HG03469 (cell line): ENCODE results near the gene NPHS1.
"Not testable (repeated sequence)": the region's sequence is repeated elsewhere in the genome, so short reads cannot be mapped to it uniquely, and the experiment has no call there.

Experiments used
- ATAC-seq: cut with Tn5 transposase; IDR thresholded peaks from one replicate; pipeline ENCODE4 v1.9.1; 2021; ENCODE audit warnings: mild to moderate bottlenecking, moderate library complexity, moderate number of reproducible peaks; ENCODE audit not compliant: unreplicated experiment

The NPHS1 gene

DNA sequence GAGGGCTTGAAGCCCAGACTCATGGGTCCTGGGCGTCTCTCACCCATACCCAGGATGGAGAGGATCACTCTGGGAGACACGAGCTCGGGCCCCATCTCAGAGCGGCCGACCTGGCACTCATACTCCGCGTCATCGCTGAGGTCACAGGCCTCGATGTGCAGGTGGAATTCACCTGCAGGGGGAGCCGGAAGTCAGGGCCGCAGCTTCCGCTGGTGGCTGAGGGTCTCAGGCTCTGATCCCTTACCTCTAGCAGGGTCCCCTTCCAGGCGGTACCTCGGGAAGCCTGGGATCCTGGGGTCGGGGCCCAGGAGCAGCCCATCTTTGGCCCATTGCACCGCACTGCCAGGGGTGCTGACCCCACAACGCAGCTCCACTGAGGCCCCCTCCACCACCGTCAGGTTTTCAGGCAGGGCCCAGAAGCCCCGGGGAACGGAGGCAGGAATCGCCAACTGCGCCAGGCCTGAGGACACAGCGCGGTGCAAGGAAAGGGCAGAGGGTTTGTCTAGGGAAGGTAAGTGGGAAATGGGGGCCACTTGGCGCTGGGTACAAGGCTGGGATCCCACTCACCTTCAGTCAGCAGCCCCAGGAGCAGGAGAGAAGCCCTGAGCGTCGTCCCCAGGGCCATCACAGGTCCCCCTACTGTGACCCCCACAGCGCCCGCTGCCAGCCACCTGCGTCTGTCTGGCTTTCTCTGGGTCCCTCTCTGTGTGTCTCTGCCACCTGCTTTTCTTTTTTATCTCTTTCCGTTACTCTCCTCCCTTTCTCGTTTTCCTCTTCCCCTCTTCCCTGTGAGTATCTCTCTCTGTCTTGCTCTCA lies 883 bp downstream of the NPHS1 start:
- no peak for ATAC-seq

DNA sequence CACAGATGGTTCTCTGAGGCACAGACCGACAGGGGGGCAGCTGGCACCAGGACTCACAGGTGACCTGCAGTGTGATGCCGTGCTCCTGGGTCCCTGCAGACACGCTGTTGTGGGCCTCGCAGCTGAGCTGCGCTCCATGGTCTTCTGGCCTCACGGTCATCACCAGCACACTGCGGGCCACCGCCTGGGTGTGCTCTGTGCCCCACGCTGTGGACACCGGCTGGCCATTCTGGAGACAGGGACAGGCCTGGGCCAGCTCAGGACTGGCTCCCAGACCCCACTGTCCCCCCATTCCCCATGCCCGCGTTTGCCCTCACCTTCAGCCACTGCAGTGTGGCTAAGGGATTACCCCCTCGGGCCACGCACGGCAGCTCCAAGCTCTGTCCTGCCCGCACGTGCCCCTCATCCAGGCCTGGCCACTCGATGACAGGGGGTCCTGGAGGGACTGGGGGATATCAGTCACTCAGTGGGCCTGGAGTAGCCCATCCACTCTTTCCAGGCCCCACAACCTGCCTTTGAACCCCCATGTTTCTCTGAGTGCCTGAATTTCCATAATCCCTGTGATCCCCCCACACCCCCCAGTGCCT lies 3.3 kb downstream of the NPHS1 start:
- ATAC-seq = no peak

DNA sequence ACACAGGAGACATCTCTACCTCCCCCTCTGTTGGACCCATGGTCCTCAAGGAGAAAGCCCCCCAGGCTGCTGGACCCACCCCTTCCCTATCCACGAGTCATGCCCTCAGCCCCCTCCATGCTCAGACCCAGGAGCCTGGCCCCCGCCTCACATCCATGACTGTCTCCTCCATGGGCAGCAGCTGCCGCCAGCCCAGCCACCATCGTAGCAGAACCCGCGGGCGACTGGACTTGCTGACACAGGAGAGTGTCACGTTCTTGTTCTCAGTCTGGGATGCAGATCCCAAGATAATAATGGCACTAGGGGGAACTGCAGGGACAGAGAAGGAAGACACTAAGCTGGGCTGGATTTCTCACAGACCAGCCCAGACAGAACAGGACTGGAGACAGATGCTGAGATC lies 3.8 kb downstream of the NPHS1 start:
- ATAC-seq = no peak

DNA sequence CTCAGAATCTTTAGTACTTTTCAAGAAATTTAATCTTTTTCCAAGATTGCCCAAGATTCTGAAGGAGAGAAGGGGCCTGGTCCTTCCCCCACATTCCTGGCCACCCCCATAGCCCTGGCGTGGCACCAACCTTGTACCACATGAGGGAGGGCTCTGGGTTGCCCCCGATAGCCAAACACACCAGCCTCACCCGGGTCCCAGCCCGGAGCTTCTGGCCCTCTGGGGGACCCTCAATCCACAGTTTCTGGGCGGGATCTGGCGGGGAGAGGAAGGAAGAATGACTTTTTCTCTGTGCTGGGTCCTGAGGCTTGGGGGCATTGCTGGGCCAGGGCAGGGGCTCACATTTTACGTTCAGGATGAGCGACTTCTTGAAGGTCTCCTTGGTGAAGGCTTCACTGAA lies 4.4 kb downstream of the NPHS1 start:
- ATAC-seq = no peak

DNA sequence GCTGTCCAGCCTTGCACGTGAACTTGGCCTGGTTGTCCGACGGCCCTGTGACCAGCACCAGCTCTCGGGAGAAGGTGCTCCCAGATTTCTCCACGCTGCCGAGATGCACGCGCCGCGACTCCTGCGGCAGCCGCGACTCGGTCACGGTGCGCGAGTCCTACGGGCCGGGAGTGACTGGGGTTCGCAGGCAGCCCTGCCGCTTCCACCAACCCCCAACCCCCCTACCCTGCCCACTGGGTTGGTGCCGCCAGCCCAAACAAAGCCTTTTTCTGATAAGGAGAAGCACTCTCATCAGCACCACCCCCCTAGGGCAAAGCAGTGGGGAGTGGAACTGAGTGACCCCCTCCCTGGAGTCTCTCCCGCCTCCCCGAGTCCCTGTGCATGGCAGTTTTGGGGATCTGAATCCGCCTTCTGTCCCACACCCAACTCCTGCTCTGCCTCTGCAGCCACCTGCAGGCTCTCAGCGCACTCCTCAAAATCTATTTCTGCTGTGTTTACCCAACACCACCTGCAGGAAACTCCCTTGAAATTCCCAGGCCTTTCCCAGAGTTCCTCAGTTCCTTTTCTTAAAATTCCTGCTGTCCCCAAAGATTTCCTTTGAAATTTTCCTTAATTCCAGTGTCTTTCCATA lies 6.2 kb downstream of the NPHS1 start:
- ATAC-seq = no peak

DNA sequence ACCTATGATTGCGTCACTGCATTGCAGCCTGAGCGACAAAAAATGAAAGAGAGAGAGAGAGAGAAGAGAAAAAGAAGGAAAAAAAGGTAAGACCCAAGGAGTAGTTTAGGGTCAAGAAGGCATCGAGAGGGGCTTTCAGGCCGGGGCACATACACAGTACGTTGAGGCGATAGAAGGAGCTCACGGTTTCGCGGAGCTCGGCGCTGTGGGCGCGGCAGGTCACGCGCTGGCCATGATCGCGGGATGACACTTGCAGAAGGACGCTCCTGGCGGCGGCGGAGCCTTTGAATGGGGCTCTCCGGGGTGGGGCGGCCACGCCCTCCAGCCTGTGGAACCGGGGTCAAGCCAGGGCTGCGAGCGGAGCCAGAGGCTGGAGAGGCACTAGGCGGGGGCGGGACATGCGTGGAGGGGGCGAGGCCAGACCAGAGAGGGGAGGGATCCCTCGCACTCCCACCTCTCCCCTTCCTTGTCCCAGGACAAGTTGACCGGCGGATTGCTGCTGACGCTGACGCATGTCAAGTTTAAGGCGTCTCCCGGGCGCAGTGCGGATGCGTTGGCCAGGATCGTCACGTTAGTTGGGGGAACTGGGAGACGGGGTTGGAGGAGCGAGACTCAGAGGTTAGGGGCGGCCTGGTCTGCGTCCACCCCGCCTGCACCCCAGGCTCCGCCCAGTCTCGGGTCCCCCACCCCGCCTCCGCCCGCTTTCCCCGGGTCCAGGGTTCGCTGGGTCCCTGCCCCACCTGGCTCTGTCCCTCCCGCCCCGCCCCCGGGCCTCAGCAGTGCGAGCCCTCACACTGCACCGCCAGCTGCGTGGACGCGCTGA lies 6.9 kb downstream of the NPHS1 start:
- no peak for ATAC-seq

DNA sequence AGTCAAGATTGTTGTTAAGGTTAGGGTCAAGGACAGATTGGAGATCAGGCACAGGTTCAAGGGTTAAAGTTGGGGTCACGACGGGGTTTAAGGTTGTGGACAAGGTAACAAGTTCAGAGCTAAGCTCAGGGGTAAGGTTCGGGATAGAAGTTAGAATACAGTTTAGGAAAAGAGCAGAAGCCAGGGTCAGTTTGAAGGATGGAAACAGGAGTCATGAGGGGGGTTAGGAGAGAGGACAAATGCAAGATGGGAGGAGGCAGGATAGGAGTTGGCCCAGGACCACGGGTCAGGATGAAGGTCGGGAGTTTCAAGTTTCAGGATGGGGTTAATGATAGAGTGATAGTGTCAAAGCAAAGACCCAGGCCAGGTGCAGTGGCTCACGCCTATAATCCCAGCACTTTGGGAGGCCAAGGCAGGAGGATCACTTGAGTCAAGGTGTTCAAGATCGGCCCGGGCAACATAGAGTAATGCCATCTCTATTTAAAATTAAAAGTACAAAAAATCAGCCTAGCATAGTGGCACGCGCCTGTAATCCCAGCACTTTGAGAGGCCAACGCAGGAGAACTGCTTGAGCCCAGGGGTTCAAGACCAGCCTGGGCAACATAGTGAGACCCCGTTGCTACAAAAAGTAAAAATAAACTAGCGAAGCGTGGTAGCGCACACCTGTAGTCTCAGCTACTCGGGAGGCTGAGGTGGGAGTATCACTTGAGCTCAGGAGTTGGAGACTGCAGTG lies 7.7 kb downstream of the NPHS1 start:
- ATAC-seq = no peak

DNA sequence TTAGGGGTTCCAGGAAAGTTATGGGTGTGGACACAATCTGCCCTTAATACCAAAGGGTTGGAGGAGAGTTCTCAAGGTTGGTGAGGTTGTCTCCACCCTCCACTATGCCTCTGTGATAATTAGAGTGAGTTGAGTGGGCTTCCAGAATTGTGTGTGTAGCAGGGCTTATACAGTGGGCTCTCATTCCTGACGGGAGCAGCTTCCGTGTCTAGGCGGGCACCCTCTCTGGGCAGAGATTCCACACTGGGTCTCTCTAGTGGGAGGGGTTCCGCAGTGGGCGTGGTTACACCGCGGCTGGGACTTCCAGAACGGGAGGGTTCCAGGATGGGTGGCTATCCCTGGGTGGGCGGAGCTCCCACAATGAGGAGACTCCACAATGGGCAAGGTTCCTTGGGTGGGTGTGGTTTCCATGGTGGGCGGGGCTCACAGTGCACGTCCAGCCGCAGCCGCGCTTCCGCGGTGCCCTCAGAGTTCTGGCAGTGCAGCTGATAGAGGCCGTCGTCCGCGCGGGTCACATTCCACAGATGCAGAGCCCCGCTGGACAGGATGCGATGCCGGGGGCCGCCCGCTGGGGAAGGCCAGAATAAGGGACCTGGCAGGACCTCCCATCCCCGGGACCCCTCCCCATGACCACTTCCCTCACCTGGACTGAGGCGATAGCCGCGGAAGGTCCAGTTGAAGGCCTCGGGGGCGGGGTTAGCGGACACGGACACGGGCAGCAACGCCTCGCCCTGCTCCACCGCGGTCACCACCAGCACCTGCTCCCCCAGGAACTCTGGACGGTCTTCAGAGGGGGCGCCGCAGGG lies 8.4 kb downstream of the NPHS1 start:
- no peak for ATAC-seq

DNA sequence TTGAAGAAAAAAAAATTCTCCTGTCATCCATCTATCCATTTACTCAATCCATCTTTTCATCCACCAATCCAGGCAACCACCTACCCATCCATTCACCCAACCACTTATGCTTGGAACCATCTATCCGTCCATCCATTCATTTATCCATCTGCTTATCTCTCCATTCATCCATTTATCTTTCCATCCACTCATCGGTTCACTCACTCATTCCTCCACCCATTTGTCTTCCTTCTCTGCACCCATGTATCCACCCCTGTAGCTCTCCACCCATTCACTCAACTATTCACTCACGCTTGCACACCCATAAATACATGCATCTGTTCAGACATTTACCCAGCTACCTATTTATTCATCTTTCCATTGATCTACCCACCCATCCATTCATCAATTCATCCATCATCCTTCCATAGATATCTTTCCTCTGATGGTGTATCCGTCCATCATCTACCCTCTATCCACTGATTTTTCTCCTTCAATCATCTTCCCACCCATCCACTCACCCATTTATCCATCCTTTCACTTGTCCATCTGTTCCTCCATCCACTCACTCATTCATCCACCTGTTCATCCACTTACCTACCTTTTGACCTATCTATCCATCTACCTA lies 9.5 kb downstream of the NPHS1 start:
- ATAC-seq = no peak

DNA sequence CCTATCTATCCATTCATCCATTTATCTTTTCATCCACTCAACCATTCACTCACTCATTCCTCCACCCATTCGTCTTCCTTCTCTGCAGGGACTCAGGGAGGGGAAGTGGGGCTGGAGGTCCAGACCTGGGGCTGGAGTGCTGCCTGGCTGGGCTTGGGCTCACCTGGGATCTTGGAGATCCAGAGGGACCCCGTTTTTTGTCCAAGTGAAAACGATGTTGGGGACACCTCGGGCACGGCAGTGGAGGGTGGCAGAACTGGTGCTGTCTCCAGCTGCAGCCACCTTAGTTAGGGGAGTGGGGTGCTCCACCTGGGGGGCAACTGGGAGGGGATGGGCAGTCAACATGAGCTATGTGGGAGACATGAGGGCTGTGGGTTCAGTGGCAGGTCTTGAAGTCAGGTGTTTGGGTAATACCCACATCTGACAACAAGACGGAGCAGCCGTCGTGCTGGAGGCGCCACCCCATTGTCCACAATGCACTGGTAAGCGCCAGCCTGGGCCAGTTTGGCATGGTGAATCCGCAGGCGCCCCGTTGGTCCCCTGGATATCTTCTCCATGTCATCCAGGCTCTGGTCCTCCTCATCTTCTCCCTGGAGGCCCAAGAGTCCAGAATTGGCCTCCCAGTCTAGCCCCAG lies 10.2 kb downstream of the NPHS1 start:
- ATAC-seq = no peak

DNA sequence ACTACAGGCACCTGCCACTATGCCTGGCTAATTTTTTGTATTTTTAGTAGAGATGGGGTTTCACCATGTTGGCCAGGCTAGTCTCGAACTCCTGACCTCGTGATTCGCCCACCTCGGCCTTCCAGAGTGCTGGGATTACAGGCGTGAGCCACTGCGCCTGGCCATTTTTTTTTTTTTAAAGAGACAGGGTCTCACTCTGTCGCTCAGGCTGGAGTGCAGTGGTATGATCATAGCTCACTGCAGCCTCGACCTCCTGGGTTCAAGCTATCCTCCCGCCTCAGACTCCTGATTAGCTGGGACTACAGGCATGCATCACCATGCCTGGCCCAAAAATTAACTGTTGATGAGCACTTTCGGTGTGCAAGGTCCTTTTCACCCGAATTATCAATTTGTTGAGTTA lies 16.2 kb downstream of the NPHS1 start:
- ATAC-seq = not testable (repeated sequence)

DNA sequence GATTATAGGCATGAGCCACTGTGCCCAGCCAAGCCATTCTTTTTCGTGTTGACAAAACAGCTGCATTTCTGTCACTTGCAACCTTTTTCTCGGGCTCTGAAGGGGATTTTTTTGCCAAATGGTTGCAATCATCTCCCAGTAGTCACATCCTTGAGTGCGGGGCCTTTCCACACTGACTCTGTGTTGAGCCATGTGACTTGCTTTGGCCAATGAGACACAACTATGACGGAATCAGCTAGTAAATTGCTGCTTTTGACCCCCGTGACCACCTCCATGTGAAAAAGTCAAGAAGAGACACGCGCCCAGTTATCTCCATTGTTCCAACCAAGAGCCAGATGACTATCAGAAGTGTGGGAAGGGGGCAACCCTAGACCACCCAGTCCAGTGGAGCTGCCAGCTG lies 18.3 kb downstream of the NPHS1 start:
- no peak for ATAC-seq

DNA sequence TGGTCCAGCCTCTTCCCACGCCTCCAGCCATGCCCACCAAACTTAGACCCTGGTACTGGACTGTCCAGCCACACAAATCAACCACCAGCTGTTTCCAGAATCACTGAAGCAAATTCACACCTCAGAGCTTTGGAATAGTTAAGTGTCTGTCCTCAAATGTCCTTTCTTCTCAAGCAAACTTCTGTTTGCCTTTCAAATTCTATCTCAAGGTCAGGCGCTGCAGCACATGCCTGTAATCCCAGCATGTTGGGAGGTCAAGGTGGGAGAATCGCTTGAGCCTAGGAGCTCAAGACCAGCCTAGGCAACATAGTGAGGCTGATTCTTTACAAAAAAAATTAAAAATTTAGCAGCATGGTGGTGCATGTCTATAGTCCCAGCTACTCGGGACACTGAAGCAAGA lies 20.2 kb downstream of the NPHS1 start:
- no peak for ATAC-seq

DNA sequence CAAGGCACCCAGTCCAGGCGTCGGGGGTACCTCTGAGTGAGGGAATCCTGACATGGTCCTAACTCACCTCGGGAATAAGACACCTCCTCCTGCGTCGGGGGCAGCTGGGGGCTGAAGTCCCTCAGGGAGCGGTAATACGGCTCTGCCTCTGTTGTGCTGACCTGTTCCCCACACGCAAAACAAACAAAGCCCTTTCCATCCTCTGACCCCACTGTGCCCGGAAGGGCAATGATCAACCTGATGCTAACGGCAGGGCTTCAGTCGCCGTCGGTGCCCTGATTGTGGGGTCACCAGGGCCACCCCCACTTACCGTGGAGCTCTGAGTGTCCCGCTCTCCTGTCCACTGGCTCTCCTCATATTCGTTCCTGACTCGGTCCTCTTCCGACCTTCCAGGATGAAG lies 21.3 kb downstream of the NPHS1 start:
- no peak for ATAC-seq

DNA sequence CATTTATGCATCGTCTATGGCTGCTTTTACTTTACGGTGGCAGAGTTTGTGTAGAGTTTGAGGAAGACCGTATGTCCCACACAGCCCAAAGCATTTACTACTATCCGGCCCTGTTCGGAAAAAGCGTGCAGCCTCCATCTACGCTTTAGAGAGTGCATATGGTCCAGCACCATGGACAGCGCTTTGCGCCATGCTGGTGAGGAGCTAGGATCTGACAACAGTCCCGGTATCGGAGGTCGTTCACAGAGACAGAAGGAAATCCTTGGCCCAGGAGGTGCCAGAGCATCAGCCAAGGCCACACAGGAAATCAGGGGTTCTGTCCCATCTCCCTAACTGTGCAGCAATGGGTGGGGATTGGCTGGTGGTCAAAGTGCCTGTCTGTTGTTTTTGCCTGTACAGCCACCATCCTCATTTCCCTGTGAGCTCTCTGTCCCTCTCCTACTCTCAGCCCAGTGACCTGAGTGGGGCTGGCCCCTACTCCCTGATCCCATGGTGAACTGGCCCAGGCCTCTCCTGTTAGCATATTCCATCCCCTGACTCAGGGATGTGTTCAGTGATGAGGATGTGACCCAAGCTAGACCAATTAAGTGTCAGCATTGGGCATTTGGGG lies 23.5 kb downstream of the NPHS1 start:
- no peak for ATAC-seq

DNA sequence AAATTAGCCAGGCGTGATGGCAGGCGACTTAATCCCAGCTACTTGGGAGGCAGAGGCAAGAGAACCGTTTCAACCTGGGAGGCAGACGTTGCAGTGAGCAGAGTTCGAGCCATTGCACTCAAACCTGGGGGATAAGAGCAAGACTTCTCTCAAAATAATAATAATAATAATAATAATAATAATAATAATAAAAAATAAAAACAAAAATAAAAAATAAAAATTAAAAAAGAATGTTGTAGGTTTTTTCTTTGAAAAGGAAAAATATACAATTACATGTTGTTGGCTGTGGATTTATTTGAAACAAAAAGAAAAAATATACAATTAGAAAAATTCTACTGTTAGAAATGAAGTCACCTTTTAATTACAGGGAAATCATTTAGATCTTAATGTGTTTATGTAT lies 28.2 kb downstream of the NPHS1 start:
- ATAC-seq = no peak

DNA sequence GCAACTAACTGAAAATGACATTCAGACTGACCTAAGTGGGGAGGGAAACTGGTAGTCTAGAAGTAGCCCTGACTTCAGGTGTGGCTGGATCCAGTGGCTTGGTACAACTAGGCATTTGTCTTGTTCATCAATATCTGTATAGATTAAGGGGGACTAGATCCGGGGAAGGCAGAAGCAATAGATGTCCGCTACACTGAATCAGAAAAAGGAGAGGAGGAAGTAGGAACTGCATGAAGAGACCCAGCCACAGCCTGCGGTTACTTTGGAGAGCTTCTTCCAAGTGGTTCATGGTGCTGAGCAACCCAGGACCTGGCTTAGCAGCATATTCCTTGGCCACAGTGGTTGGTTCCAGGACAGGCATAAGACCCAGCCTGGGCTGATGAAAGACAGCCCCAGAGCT lies 29.7 kb downstream of the NPHS1 start:
- ATAC-seq = no peak

DNA sequence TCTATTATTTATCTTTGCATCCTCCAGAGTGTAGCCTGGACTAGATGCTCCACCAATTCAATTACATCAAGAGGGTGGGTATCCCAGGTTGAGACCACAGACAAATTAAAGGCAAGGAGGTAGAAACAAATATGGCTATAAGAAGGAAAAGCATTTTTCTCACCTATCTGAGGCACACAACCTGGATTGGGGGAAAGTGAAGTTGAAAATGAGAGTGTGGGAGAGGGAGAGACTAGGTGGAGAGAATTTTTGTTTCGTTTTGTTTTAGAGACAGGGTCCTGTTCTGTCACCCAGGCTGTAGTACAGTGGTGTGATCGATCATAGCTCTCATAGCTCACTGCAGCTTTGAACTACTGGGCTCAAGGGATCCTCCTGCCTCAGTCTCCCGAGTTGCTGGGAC lies 33.9 kb downstream of the NPHS1 start:
- no peak for ATAC-seq

DNA sequence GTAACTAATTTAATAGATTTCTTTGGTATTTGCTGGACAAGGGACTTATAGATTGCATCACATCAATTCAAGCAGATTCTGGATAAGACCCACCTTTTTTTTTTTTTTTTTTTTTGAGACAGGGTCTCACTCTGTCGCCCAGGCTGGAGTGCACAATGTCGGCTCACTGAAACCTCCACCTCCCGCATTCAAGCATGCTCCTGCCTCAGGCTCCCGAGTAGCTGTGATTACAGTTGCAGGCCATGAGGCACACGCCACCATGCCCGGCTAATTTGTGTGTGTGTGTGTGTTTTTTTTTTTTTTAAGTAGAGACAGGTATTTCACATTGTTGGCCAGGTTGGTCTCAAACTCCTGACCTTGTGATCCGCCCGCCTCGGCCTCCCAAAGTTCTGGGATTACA lies 35.5 kb downstream of the NPHS1 start:
- no peak for ATAC-seq
